Stimulated activated CD8-positive, alpha-beta memory T cell treated with anti-CD3 and anti-CD28 coated beads, Interleukin-7, amount 100 ng/mL, for 1 hour (primary cell): ENCODE measurements around the gene NRCAM.
"Not testable (repeated sequence)": the region's sequence is repeated elsewhere in the genome, so short reads cannot be mapped to it uniquely, and the experiment has no call there.

Experiments
- DNase-seq, 2 donors: peaks; one replicate each; pipeline ENCODE4 v3.0.0-alpha.2; 2020; ENCODE audit warnings: low read depth in 2 of 2

The NRCAM gene

GRCh38 chr7:108455998-108456677 lies at the start of gene NRCAM:
NRCAM (minus strand) TSS chr7:108456436; CDS start chr7:108240064, 216,372 bp downstream.
- DNase-seq, result no peak

DNA sequence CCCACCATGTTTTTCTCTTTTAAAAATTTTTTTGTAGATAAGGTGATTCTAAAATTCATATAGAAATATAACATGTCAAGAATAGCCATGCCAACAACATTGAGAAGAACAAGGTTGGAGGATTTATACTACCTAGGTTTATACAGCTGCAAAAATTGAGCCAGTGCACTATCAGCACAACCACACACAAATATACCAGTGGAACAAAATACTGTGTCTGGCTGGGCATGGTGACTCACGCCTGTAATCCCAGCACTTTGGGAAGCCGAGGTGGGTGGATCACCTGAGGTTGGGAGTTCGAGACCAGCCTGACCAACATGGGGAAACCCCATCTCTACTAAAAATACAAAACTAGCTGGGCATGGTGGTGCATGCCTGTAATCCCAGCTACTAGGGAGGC lies 48.3 kb upstream of the NRCAM start:
- DNase-seq, result not testable (repeated sequence)

DNA sequence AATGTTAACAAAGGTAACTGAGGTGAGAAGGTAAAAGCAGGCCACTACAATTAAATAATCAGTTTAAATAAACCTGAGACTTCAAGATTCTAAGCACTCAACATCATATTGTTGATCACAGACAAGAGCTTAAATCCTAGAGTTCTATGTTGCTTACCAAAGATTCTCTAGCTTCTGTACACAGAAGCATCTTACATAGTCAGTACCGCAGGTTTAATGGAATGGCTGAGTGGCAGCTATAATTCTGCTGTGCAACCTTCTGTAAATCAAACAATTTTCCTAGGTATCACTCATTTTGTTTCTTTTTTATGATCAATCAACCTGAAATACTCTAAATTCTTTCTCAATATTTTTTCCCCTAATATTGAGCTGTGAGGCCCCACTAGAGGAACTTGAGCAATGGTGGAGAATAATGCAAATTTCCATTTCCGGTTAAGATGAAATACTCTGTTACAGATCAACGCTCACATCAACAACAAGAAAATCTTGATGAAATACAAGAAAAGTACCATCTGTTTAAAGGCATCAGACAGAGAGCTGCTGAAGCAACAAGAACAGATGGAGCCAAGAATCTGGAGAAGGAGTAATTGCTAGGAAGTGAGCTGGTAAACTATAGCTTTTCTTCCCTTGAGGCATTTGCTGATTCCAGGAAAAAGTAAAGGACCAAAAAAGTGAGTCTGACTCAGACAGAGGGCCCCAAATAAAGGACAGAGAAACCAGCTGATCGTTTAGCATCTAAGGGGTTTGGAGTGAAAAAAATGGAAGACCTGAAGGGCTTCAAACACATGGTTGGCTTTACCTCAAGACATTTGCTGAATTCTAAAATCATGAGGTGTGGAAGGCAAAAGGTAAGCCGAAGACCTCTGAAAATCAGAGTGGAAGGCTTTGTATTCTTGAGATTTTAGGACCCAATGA lies 47.1 kb upstream of the NRCAM start:
- DNase-seq, result no peak

- no peak for DNase-seq
These were observed 43.3 kb upstream of the NRCAM start for GRCh38 chr7:108499566-108499965.

DNA sequence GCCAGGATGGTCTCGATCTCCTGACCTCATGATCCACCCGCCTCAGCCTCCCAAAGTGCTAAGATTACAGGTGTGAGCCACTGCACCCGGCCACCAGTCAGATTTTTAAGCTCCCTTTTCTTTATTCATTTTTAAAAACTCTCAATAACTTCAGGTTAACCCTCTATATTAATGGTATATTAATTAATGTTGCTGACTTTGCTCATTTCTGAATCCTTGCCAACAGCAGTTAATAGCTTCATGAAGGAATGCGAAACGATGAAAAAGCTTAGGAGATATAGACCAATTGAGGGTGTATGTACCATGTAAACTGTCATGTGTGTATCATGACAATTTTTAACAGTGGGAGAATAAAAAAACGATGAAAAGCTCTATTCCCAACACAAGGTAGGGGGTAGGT lies 42.2 kb upstream of the NRCAM start:
- no peak for DNase-seq

- peak in 1 of 2 donors; percentile 12 for DNase-seq
These were observed 41.0 kb upstream of the NRCAM start for GRCh38 chr7:108497082-108497725.

GRCh38 chr7:108492742-108493141 lies 36.5 kb upstream of the NRCAM start:
- no peak for DNase-seq

GRCh38 chr7:108488768-108489538 lies 32.7 kb upstream of the NRCAM start:
- no peak for DNase-seq

DNA sequence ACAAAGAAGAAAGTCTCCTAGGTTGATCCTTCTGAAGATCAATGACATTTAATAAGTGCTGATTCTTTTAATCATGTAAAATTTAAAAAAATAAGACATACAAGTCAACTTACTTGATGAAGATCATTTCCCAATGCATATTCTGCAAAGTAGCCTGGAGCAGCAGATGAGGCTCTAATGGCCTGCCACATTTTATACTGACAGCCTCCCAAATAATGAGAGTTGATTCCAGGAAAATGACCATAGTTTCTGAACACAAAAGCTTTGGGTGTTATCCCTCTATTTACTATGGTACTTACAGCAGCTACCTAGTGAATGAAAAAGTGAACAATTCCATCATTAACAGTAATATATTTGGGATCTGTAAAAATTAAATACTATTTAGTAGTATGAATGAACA lies 31.4 kb upstream of the NRCAM start:
- no peak for DNase-seq

DNA sequence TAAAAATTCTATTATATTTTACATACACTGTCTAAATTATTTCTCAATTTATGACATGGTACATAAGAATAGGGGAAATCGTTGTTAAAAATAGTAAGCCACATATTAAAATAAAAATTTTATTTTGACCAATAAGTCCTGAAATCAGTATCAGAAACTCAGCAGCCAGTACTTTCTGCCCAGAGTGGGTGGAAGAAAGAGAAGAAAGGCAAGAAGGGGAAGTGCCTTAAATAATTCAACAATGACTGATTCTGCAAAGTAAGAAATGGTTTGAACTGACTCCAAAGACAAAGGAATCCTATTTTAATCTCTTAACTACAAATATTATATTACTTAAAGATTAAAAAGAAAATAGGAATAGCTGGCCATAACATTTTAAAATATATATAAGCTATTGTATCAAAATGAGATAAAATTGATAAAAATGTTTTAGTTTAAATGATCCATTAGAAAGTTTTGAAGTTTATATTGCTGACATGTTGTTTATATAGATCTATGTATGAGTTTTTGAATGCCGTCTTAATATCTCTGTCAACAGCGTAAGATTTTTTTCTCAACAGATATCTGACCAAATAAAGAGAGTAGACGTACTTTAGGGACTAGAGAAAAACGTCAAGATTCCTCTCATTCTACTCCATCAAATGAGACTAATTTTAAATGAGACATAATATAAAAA lies 30.2 kb upstream of the NRCAM start:
- DNase-seq, result no peak

- DNase-seq, result no peak
These were observed 27.9 kb upstream of the NRCAM start for GRCh38 chr7:108484137-108484536.

DNA sequence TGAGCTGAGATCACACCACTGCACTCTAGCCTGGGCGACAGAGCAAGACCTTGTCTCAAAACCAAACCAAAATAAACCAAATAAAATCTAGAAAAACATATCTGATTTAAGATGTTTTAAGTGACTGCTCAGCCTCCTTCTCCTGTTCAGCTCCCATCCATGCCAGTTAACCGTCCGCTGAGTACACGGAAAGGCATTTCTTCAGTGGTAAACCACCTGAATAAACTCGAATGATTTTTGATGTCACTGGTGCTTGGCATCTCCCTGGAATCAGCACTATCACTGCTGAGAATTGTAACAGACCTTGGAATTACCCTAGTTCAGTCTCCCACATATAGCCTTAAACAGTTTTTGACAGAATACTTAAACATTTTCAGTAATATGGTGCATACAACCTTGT lies 24.1 kb upstream of the NRCAM start:
- DNase-seq, result no peak

GRCh38 chr7:108479751-108480150 lies 23.5 kb upstream of the NRCAM start:
- DNase-seq, result no peak

GRCh38 chr7:108479118-108479517 lies 22.9 kb upstream of the NRCAM start:
- no peak for DNase-seq

DNA sequence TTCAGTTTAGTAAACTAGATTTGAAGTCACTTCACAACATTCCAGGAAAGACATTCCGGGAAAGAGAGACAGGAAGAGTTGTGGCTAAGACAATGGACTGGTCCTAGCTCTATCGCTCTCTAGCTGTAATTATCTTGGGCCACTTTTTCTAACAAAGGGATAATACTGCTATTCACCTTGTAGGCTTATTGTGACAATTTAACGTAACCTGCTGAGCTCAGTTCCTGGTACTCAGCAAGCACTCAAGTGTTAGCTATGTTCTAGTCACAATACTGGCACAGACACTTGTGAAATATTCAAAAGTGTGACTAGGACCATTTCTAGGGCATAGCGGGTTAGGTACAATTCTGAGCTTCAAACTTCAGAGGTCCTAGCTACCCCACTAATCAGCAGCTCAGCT lies 12.0 kb upstream of the NRCAM start:
- DNase-seq, result no peak

GRCh38 chr7:108467391-108467790 lies 11.2 kb upstream of the NRCAM start:
- no peak for DNase-seq

GRCh38 chr7:108466322-108466721 lies 10.1 kb upstream of the NRCAM start:
- not testable (repeated sequence) for DNase-seq

GRCh38 chr7:108464743-108465142 lies 8.5 kb upstream of the NRCAM start:
- DNase-seq, result no peak

DNA sequence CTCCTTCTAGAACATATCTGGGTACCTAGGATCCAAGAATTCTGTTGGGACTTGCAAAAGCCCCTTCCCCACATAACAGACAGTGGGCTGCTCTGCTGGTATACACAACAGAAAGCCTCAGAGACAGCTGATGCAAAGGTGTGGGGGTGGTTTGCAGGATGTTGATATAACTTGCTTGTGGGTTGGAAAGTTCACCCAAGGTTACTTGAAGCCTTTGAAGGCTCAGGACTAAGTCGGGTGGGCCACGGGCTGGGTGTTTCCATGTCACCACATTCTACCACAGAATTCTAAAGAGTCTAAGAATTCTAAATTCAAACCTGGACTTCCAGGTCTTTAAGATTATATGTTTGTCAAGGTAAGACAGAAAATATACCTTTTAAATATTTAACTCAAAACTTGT lies 7.4 kb upstream of the NRCAM start:
- no peak for DNase-seq

- no peak for DNase-seq
These were observed 5.6 kb upstream of the NRCAM start for GRCh38 chr7:108461840-108462239.

DNA sequence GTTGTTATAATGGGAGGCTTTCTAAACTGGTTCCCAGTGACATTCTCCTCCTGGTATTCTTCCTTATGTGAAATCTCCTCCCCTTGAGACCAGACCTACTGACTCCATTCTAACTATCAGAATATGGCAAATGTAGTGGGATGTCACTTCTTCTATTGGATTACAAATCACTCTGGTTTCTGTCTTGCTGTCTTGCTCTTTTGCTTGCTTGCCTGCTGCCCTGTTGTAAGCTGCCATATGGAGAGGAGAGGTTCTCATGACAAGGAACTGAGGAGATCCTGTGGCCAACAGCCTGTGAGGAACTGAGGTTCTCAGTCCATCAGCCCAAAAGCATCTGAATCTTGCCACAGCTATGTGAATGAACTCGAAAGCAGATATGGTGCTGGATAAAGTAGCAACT lies 4.7 kb upstream of the NRCAM start:
- DNase-seq, result no peak
